HCT116 (cell line): Measurements from ENCODE around the gene GRK1. TPM values are rescaled to one million over a fixed set of nuclear protein-coding genes. Genes with fewer than 3 reads are reported as not detected.

Experiments used
- ATAC-seq: fragments of 200-7000 bp; cut with Tn5 transposase; 2 replicates; pipeline ENCODE4 v1.9.1; 2020; ENCODE audit warnings: mild to moderate bottlenecking, moderate library complexity
- BruUV-seq: library from RNA; stranded (reverse); fragments of 400-500 nt; replicated peaks from 2 replicates; lab custom pipeline; 2021; lab: Mats Ljungman, UMichigan
- CTCF ChIA-PET: fragments of 300-600 bp; sonication (Branson Sonifier 250); formaldehyde crosslinking; loops from one replicate; lab custom pipeline; 2021; ENCODE audit warnings: antibody characterized with exemption; lab: Charles Lee
- POLR2A ChIA-PET: fragments of 300-600, 350-600 bp; sonication (Branson Sonifier 250); formaldehyde crosslinking; loops from one replicate; lab custom pipeline; 2021; ENCODE audit warnings: antibody characterized with exemption; lab: Charles Lee
- RAD21 ChIA-PET, 2 experiments: fragments of 300-600 bp; sonication (Branson Sonifier 250); formaldehyde crosslinking; loops; one replicate each; lab custom pipeline; 2023; ENCODE audit warnings: low total read pairs in 2 of 2; ENCODE audit not compliant: uncharacterized antibody in 2 of 2, unreplicated experiment in 2 of 2, low non-redundant PET in 1 of 2; lab: Charles Lee
- DNase-seq: peaks from one replicate; pipeline ENCODE4 v3.0.0-alpha.2; 2010; ENCODE audit warnings: low read depth, low spot score
- H2AFZ ChIP-seq: fragments of 200-600 bp; shearing (Covaris generic), sonication (generic); 2 replicates; pipeline ENCODE4 v1.6.1; 2017; ENCODE audit warnings: low read depth, mixed run types, mixed read lengths, antibody characterized with exemption, low read length; ENCODE audit not compliant: poor library complexity, severe bottlenecking
- H3K27ac ChIP-seq: 2 replicates; pipeline ENCODE4 v1.5.1; 2012; ENCODE audit warnings: low read depth, low read length
- H3K27me3 ChIP-seq: fragments of 200-600 bp; sonication (generic); 2 replicates; pipeline ENCODE4 v1.6.1; 2016; ENCODE audit warnings: mixed run types, low read length, mixed read lengths; ENCODE audit not compliant: insufficient read depth
- H3K36me3 ChIP-seq, 2 experiments: fragments of 200-500 bp in 1 of 2; fragments of 200-600 bp in 1 of 2; sonication (Bioruptor generic) in 1 of 2; sonication (generic) in 1 of 2; 2 replicates each; pipeline versions ENCODE4 v1.5.1 to v1.6.1; 2014 to 2016; ENCODE audit warnings: low read length in 2 of 2, inconsistent platforms in 1 of 2, mixed read lengths in 1 of 2, mixed run types in 1 of 2; ENCODE audit not compliant: insufficient read depth in 2 of 2, control insufficient read depth in 1 of 2
- H3K4me1 ChIP-seq, 2 experiments: fragments of 200-600 bp in 1 of 2; sonication (generic) in 1 of 2; 2 replicates each; pipeline versions ENCODE4 v1.5.1 to v1.6.1; 2012 to 2017; ENCODE audit warnings: low read length in 2 of 2, inconsistent platforms in 1 of 2, mild to moderate bottlenecking in 1 of 2, mixed read lengths in 1 of 2, mixed run types in 1 of 2, moderate library complexity in 1 of 2; ENCODE audit not compliant: insufficient read depth in 2 of 2, control insufficient read depth in 1 of 2
- H3K4me2 ChIP-seq: fragments of 200-600 bp; sonication (generic); 2 replicates; pipeline ENCODE4 v1.6.1; 2017; ENCODE audit warnings: mixed run types, low read length, mixed read lengths
- H3K4me3 ChIP-seq, 2 experiments: fragments of 200-600 bp in 1 of 2; sonication (generic) in 1 of 2; replicated peaks in 1 of 2; 2 replicates each; pipeline ENCODE4 v1.5.1; 2011 to 2016; ENCODE audit warnings: low read length in 2 of 2, control low read depth in 1 of 2, low read depth in 1 of 2, mild to moderate bottlenecking in 1 of 2, mixed read lengths in 1 of 2, mixed run types in 1 of 2
- H3K79me2 ChIP-seq: fragments of 200-600 bp; sonication (generic); 2 replicates; pipeline ENCODE4 v1.6.1; 2017; ENCODE audit warnings: mild to moderate bottlenecking, mixed run types, low read length, moderate library complexity, mixed read lengths; ENCODE audit not compliant: insufficient read depth
- H3K9ac ChIP-seq: fragments of 200-600 bp; sonication (generic); 2 replicates; pipeline ENCODE4 v1.6.1; 2016; ENCODE audit warnings: low read length, mixed read lengths
- H3K9me2 ChIP-seq: fragments of 200-600 bp; sonication (generic), shearing (Covaris generic); 2 replicates; pipeline ENCODE4 v1.6.1; 2017; ENCODE audit warnings: mixed run types, mild to moderate bottlenecking, moderate library complexity; ENCODE audit not compliant: insufficient read depth
- H3K9me3 ChIP-seq, 2 experiments: fragments of 200-500 bp in 1 of 2; fragments of 200-600 bp in 1 of 2; sonication (Bioruptor generic) in 1 of 2; sonication (generic) in 1 of 2; 2 replicates each; pipeline ENCODE4 v1.6.1; 2014 to 2017; ENCODE audit warnings: low read length in 2 of 2, mixed read lengths in 2 of 2, inconsistent platforms in 1 of 2, low read depth in 1 of 2, mild to moderate bottlenecking in 1 of 2, mixed run types in 1 of 2, moderate library complexity in 1 of 2; ENCODE audit not compliant: control insufficient read depth in 1 of 2, insufficient read depth in 1 of 2
- H4K20me1 ChIP-seq: fragments of 200-600 bp; sonication (generic), shearing (Covaris generic); 2 replicates; pipeline ENCODE4 v1.6.1; 2017; ENCODE audit warnings: mixed run types, mild to moderate bottlenecking, moderate library complexity; ENCODE audit not compliant: insufficient read depth
- CBX3 ChIP-seq: IDR thresholded peaks from 2 replicates; pipeline ENCODE4 v1.6.1; 2012; ENCODE audit warnings: low read depth
- CEBPB ChIP-seq: IDR thresholded peaks from 2 replicates; pipeline ENCODE4 v1.6.1; 2012; ENCODE audit warnings: low read depth
- EGR1 ChIP-seq: IDR thresholded peaks from 2 replicates; pipeline ENCODE4 v1.6.1; 2012; ENCODE audit warnings: low read depth
- ELF1 ChIP-seq: IDR thresholded peaks from 2 replicates; pipeline ENCODE4 v1.6.1; 2012; ENCODE audit warnings: low read depth, borderline replicate concordance
- EZH2phosphoT487 ChIP-seq: fragments of 200-600 bp; IDR thresholded peaks from 2 replicates; pipeline ENCODE4 v1.6.1; 2018; ENCODE audit warnings: antibody characterized with exemption, borderline replicate concordance
- FOSL1 ChIP-seq: IDR thresholded peaks from 2 replicates; pipeline ENCODE4 v1.6.1; 2012; ENCODE audit warnings: low read depth
- JUND ChIP-seq: IDR thresholded peaks from 2 replicates; pipeline ENCODE4 v1.6.1; 2012
- POLR2A ChIP-seq: IDR thresholded peaks from 2 replicates; pipeline ENCODE4 v1.7.0; 2011; ENCODE audit warnings: borderline replicate concordance; ENCODE audit not compliant: insufficient read depth, insufficient read length; ENCODE audit errors: extremely low read depth
- REST ChIP-seq: IDR thresholded peaks from 2 replicates; pipeline ENCODE4 v1.6.1; 2012; ENCODE audit warnings: low read depth
- SIN3A ChIP-seq: IDR thresholded peaks from 2 replicates; pipeline ENCODE4 v1.6.1; 2012; ENCODE audit warnings: low read depth
- SRF ChIP-seq: IDR thresholded peaks from 2 replicates; pipeline ENCODE4 v1.6.1; 2012; ENCODE audit warnings: low read depth
- TCF7L2 ChIP-seq: IDR thresholded peaks from 2 replicates; pipeline ENCODE4 v1.7.0; 2011; ENCODE audit warnings: borderline replicate concordance, inconsistent platforms; ENCODE audit not compliant: insufficient read depth, insufficient read length; ENCODE audit errors: extremely low read depth
- YY1 ChIP-seq: IDR thresholded peaks from 2 replicates; pipeline ENCODE4 v1.6.1; 2011; ENCODE audit warnings: low read length, low read depth, moderate library complexity, mild to moderate bottlenecking; ENCODE audit not compliant: insufficient replicate concordance; ENCODE audit errors: extremely low read depth
- ZBTB33 ChIP-seq: IDR thresholded peaks from 2 replicates; pipeline ENCODE4 v1.6.1; 2011; ENCODE audit warnings: mild to moderate bottlenecking, low read length, moderate library complexity; ENCODE audit not compliant: insufficient replicate concordance; ENCODE audit errors: extremely low read depth
- ZFX ChIP-seq: fragments of 450-650 bp; IDR thresholded peaks from 2 replicates; pipeline ENCODE4 v1.6.1; 2017
- ZNF274 ChIP-seq: fragments of 200-500 bp; sonication (Bioruptor generic); IDR thresholded peaks from 2 replicates; pipeline ENCODE4 v1.6.1; 2014; ENCODE audit warnings: mild to moderate bottlenecking, low read depth, low read length, inconsistent platforms
- intact Hi-C: fragments of 100-400 bp; cut with micrococcal nuclease; formaldehyde crosslinking; loops from 2 replicates; pipeline ENCODE4 v1.10.0; 2022
- total RNA-seq: library from RNA; stranded (reverse); gene quantifications from one replicate; pipeline ENCODE4 v1.2.1, GENCODE V29; 2021; ENCODE audit not compliant: unreplicated experiment

Gene GRK1
- total RNA-seq, 1 experiment from 2014 or later: not detected

DNA sequence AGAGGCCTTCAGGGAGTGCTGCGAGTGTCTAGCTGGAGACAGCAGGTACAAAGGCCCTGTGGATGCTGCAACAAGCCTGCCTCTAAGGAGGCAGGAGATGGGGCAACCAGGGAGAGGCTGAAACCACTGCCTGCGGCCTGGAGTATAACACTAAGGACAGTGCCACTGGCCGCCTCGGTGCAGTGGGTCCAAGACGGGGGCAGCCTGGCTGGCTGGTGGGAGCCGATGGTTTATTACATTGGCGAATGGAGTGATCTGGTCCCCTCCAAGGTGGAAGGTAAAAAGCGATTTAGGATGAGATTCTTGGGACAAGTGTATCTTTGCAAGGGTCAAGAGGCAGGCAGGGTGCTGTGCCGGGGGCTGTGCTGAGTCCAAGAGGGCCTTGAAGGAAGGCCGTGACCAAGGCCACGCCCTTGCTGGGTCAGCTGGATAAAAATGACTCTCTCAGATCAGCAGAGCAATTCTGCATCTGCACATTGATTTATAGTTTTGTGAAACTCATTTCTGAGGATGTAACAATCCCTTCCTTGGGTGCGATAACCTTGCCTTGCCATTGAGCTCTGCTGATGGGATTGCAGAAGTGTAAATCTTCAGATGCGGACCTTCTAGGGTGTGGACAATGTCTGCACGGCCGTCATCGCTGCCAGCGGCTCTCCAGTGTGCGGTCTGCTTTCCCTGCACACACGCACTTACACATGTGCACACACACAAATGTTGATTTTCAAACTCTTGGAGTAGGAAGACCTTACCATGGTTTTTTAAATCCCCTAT lies 98.0 kb downstream of the GRK1 start:
- no peaks in the 10 kb centered on the region for H3K4me1 ChIP-seq
- H3K27me3 ChIP-seq: no peaks in the 10 kb centered on the region
- H3K9me2 ChIP-seq: no peaks in the 10 kb centered on the region
- CTCF ChIA-PET: no interaction called here
- H3K27ac ChIP-seq: no peak overlapping the region
- intact Hi-C loops: no loop called here
- RAD21 ChIA-PET: no interaction called here
- no peak overlapping the region for H3K9ac ChIP-seq
- no peaks in the 10 kb centered on the region for H4K20me1 ChIP-seq
- H3K4me3 ChIP-seq: no peak overlapping the region
- H3K4me2 ChIP-seq: no peak overlapping the region
- POLR2A ChIA-PET: no interaction called here
- no peaks in the 10 kb centered on the region for H3K36me3 ChIP-seq
- H3K9me3 ChIP-seq: no peaks in the 10 kb centered on the region
- no peak overlapping the region for H2AFZ ChIP-seq
- ATAC-seq: no peak
- BruUV-seq: no TSS peak
- no peak for TF ChIP-seq TCF7L2
- no peak for TF ChIP-seq POLR2A
- TF ChIP-seq, all 23 proteins: peak for 0
- DNase-seq: no peak
- H3K79me2 ChIP-seq: no peaks in the 10 kb centered on the region

DNA sequence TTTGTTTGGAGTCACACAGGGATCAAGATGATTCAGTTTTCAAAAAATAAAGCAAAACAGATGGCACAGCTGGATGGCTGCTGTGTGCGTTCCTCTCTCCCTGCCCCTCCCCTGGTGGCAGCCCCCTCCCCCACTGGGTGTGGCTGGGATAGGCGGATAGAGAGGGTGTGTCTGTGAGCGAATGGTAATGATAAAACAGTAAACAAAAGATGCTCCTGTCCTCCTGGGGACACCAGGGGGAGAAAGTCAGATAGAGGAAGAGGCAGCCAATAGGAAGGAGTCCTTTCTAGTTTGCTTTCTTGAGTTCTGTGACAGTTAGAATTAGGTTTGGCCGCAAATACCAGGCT lies 98.5 kb downstream of the GRK1 start:
- no peaks in the 10 kb centered on the region for H3K4me1 ChIP-seq
- H3K27me3 ChIP-seq: no peaks in the 10 kb centered on the region
- H3K9ac ChIP-seq: no peak overlapping the region
- H3K36me3 ChIP-seq: no peaks in the 10 kb centered on the region
- no peaks in the 10 kb centered on the region for H4K20me1 ChIP-seq
- no peaks in the 10 kb centered on the region for H3K9me2 ChIP-seq
- no peak overlapping the region for H3K27ac ChIP-seq
- DNase-seq (no peak), ATAC-seq (0 out of 2 replicates have a peak, but pooled peaks have one; percentile 17)
- no peak overlapping the region for H3K4me3 ChIP-seq
- no TSS peak for BruUV-seq
- H3K79me2 ChIP-seq: no peaks in the 10 kb centered on the region
- ChIA-PET POLR2A (no interaction called here), CTCF (no interaction called here), RAD21 (no interaction called here)
- H3K4me2 ChIP-seq: no peak overlapping the region
- no peak overlapping the region for H2AFZ ChIP-seq
- H3K9me3 ChIP-seq: no peaks in the 10 kb centered on the region
- intact Hi-C loops: no loop called here
- TF ChIP-seq FOSL1 (no peak), ZNF274 (no peak), REST (no peak), YY1 (no peak), CEBPB (no peak), SRF (no peak), JUND (no peak), ZBTB33 (no peak), ZFX (no peak), POLR2A (no peak), EGR1 (no peak), SIN3A (no peak), CBX3 (no peak), ELF1 (no peak), EZH2phosphoT487 (no peak)
